OCI-LY1 (cell line): ENCODE measurements around the gene TECPR2.

Source experiments
- H2AFZ ChIP-seq: fragments of 200-600 bp; sonication (generic), shearing (Covaris generic); 2 replicates; pipeline ENCODE4 v1.6.0; 2014; ENCODE audit warnings: antibody characterized with exemption, mild to moderate bottlenecking, low read length
- H3F3A ChIP-seq: fragments of 200-600 bp; sonication (generic), shearing (Covaris generic); 2 replicates; pipeline ENCODE4 v1.6.0; 2014; ENCODE audit warnings: mild to moderate bottlenecking, antibody characterized with exemption, low read length, moderate library complexity; ENCODE audit not compliant: insufficient read depth
- H3K27ac ChIP-seq: fragments of 200-600 bp; sonication (generic); 2 replicates; pipeline ENCODE4 v1.5.1; 2014; ENCODE audit warnings: low read length, mixed run types, mild to moderate bottlenecking, low read depth; ENCODE audit not compliant: poor library complexity, severe bottlenecking
- H3K27me3 ChIP-seq: fragments of 200-600 bp; sonication (generic); 2 replicates; pipeline ENCODE4 v1.6.0; 2014; ENCODE audit warnings: antibody characterized with exemption, mild to moderate bottlenecking, low read length, moderate library complexity; ENCODE audit not compliant: insufficient read depth
- H3K36me3 ChIP-seq: fragments of 200-600 bp; sonication (generic); 2 replicates; pipeline ENCODE4 v1.6.1; 2014; ENCODE audit warnings: mild to moderate bottlenecking, antibody characterized with exemption, low read length, moderate library complexity, mixed read lengths; ENCODE audit not compliant: insufficient read depth
- H3K4me1 ChIP-seq: fragments of 200-600 bp; sonication (generic); 2 replicates; pipeline ENCODE4 v1.5.1; 2014; ENCODE audit warnings: mild to moderate bottlenecking, low read length, moderate library complexity; ENCODE audit not compliant: insufficient read depth, severe bottlenecking
- H3K4me2 ChIP-seq: fragments of 200-600 bp; sonication (generic), shearing (Covaris generic); 2 replicates; pipeline ENCODE4 v1.6.1; 2014; ENCODE audit warnings: low read length
- H3K4me3 ChIP-seq: fragments of 200-600 bp; sonication (generic); 2 replicates; pipeline ENCODE4 v1.5.1; 2014; ENCODE audit warnings: low read length, low read depth, mild to moderate bottlenecking, mixed read lengths; ENCODE audit not compliant: poor library complexity, severe bottlenecking
- H3K79me2 ChIP-seq: fragments of 200-600 bp; shearing (Covaris generic); 2 replicates; pipeline ENCODE4 v1.6.1; 2016; ENCODE audit warnings: mixed run types, low read length, mixed read lengths; ENCODE audit not compliant: insufficient read depth
- H3K9ac ChIP-seq: fragments of 200-600 bp; sonication (generic), shearing (Covaris generic); 2 replicates; pipeline ENCODE4 v1.6.1; 2014; ENCODE audit warnings: mild to moderate bottlenecking, low read length, mixed read lengths
- H3K9me2 ChIP-seq: fragments of 200-600 bp; sonication (generic), shearing (Covaris generic); 2 replicates; pipeline ENCODE4 v1.6.1; 2014; ENCODE audit warnings: low read depth, mild to moderate bottlenecking, low read length, mixed read lengths
- H3K9me3 ChIP-seq: fragments of 200-600 bp; shearing (Covaris generic); 2 replicates; pipeline ENCODE4 v1.6.1; 2014; ENCODE audit warnings: low read length, mixed read lengths
- H4K20me1 ChIP-seq: fragments of 200-600 bp; sonication (generic), shearing (Covaris generic); 2 replicates; pipeline ENCODE4 v1.6.0; 2016; ENCODE audit warnings: mild to moderate bottlenecking, low read length; ENCODE audit not compliant: insufficient read depth
- EZH2 ChIP-seq: fragments of 200-600 bp; sonication (generic), shearing (Covaris generic); IDR thresholded peaks from 2 replicates; pipeline ENCODE4 v1.8.0; 2017; ENCODE audit warnings: borderline replicate concordance, mixed run types, mild to moderate bottlenecking, antibody characterized with exemption, low read length, moderate library complexity, mixed read lengths
- TF ChIP-seq, protein P1 (sequence below): fragments of 200-600 bp; sonication (generic), shearing (Covaris generic); IDR thresholded peaks from 2 replicates; pipeline ENCODE4 v1.5.1; 2017; ENCODE audit warnings: mild to moderate bottlenecking, antibody characterized with exemption, low read length, moderate library complexity, mixed read lengths

The TECPR2 gene

DNA sequence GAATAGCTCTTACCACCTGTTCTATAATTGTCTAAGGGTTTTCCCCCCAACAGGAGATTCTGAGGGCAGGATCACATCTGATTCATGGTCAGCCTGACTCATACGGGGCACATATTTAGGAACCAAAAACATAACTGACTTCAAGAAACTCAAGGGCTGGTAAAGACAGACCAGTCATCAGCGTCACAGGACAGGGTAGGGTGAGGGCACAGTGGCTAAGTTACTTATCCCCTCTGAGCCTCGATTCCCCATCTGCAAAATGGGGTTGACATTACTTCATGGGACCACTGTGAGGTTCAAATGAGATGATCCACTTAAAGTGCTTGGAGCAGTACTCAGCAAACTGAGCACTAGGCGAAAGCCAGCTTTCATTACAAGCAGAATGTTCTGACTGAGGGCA lies 657 bp upstream of the TECPR2 start:
- H3K9me2 ChIP-seq, result no peaks in the 10 kb centered on the region
- H3F3A ChIP-seq, result no peaks in the 10 kb centered on the region
- peaks cover 19% of the 10 kb centered on the region for H3K4me1 ChIP-seq
- peak overlapping the region; percentile 72 for H3K9ac ChIP-seq
- H3K79me2 ChIP-seq, result no peaks in the 10 kb centered on the region
- H3K4me3 ChIP-seq, result peak overlapping the region; percentile 69
- no peak overlapping the region for H3K27ac ChIP-seq
- H3K27me3 ChIP-seq, result no peaks in the 10 kb centered on the region
- 0 out of 2 replicates have a peak, but pooled peaks cover 4% of the 10 kb centered on the region for H3K36me3 ChIP-seq
- H4K20me1 ChIP-seq, result no peaks in the 10 kb centered on the region
- TF ChIP-seq, protein P1, sequence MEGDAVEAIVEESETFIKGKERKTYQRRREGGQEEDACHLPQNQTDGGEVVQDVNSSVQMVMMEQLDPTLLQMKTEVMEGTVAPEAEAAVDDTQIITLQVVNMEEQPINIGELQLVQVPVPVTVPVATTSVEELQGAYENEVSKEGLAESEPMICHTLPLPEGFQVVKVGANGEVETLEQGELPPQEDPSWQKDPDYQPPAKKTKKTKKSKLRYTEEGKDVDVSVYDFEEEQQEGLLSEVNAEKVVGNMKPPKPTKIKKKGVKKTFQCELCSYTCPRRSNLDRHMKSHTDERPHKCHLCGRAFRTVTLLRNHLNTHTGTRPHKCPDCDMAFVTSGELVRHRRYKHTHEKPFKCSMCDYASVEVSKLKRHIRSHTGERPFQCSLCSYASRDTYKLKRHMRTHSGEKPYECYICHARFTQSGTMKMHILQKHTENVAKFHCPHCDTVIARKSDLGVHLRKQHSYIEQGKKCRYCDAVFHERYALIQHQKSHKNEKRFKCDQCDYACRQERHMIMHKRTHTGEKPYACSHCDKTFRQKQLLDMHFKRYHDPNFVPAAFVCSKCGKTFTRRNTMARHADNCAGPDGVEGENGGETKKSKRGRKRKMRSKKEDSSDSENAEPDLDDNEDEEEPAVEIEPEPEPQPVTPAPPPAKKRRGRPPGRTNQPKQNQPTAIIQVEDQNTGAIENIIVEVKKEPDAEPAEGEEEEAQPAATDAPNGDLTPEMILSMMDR, result no peak
- TF ChIP-seq EZH2, result no peak
- H3K4me2 ChIP-seq, result peak overlapping the region; percentile 97
- H3K9me3 ChIP-seq, result no peaks in the 10 kb centered on the region
- no peak overlapping the region for H2AFZ ChIP-seq

DNA sequence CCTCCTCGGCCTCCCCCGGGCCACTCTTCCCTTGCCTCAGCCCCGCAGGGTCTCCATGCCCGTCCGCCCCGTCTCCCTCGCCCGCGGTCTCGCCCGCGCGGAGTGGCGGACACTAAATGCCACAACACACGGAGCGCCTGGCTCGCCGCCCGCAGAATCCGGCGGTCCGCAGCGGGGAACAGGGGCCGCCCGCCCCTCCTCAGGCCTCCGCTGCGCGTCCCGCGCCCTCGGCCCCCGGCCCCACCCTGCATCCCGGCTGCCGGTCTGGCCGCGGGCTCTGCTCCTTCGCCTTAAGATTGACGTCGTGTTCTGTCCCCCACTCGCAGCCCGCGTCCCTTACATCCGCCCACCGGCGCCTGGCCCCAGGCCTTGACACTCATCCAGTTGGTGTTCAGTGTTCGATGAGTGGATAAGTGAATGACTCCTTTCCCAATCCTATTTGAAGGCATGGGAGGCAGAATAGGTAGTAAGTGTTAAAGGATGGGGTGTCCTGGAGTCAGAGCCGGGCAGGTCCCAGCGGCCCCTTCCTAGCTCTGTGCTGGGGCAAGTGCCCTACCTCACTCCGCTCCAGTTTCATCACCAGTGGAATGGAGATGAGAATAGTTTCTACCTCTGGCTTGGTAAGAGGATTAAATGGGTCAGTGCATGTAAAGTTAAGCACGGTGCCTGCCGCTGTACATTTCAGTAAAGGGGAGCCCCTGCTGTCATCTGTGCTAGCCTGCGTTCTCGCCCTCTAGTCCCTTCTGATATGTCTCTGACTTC lies 622 bp downstream of the TECPR2 start:
- Histone ChIP-seq H3K4me2 (peak overlapping the region; percentile 97), H3K79me2 (no peaks in the 10 kb centered on the region), H3K9ac (peak overlapping the region; percentile 72), H3K4me3 (peak overlapping the region; percentile 69), H2AFZ (no peak overlapping the region), H3K36me3 (no peaks in the 10 kb centered on the region), H3K9me2 (no peaks in the 10 kb centered on the region), H3K27ac (no peak overlapping the region), H3K9me3 (no peaks in the 10 kb centered on the region), H3K4me1 (peaks cover 32% of the 10 kb centered on the region), H4K20me1 (no peaks in the 10 kb centered on the region), H3K27me3 (no peaks in the 10 kb centered on the region), H3F3A (no peaks in the 10 kb centered on the region)
- no peak for TF ChIP-seq EZH2
- TF ChIP-seq, protein P1, result no peak

DNA sequence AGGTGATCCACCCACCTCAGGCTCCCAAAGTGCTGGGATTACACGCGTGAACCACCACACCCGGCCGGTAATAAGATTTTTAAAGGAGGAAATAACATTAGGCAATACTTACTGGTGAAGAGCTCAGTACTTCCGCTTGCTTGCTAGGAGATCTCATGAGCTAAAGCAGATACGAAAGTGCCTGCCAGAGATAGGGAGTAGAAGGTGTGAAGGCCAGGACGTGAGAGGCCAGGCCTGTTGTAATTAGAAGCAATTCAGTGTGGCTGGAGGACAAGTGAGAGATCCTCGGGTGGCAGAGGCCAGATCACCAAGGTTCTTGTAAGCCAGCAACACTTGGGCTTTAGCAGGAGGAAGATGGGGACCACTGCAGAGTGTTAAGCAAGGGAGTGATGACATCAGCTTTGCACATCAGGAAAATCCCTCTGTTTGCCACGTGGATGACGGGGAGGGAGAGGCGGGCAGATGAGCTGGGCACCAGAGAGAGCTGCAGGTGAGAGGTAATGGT lies 7.6 kb downstream of the TECPR2 start:
- peak overlapping the region; percentile 51 for H3K4me2 ChIP-seq
- TF ChIP-seq EZH2, result no peak
- TF ChIP-seq, protein P1, result no peak
- H3K36me3 ChIP-seq, result no peaks in the 10 kb centered on the region

More for the DNA sequence above, 7.6 kb downstream of the TECPR2 start:
- H4K20me1 ChIP-seq, result no peaks in the 10 kb centered on the region
- H3F3A ChIP-seq, result no peaks in the 10 kb centered on the region
- peak overlapping the region; percentile 16 for H3K4me3 ChIP-seq
- H2AFZ ChIP-seq, result peak overlapping the region; percentile 87; the same call in 1 of the 2 replicates
- H3K79me2 ChIP-seq, result no peaks in the 10 kb centered on the region
- H3K27me3 ChIP-seq, result no peaks in the 10 kb centered on the region
- H3K9me2 ChIP-seq, result no peaks in the 10 kb centered on the region
- no peaks in the 10 kb centered on the region for H3K9me3 ChIP-seq
- H3K4me1 ChIP-seq, result peaks cover 30% of the 10 kb centered on the region
- peak overlapping the region; percentile 22; the same call in 1 of the 2 replicates for H3K9ac ChIP-seq
- peak overlapping the region; percentile 59 for H3K27ac ChIP-seq
